ENCODE measurements around the gene ANKFY1. TPM values are rescaled to one million over a fixed set of nuclear protein-coding genes. Genes with fewer than 3 reads are reported as not detected.
A peak's percentile ranks its signal among the peaks of the same experiment; 100 is the strongest.
"Not testable (repeated sequence)": the region's sequence is repeated elsewhere in the genome, so short reads cannot be mapped to it uniquely, and the experiment has no call there.

The ANKFY1 gene
- total RNA-seq, 1 donor from 2014 or later, result 64.5 TPM

DNA sequence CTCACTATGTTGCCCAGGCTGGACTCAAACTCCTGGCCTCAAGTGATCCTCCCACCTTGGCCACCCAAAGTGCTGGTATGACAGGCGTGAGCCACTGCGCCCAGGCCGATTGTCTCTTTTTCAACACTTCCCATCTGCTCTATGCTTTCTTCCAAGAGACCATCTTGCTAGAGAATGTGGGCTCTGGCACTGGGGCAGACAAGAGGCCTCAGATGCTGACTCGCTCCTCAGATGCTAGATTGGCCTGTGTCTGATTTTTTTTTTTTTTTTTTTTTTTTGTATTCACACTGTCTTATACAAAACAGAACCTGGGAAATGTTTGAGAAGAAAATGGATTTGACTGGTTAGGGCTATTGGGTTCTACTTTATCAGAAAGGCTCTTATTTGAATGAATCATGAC, 62.6 kb downstream of the ANKFY1 start:
- peaks cover 30% of the 10 kb centered on the region for H3K36me3 Mint-ChIP-seq
- no peaks in the 10 kb centered on the region for H3K27me3 Mint-ChIP-seq (ENCODE audit: low read depth)

DNA sequence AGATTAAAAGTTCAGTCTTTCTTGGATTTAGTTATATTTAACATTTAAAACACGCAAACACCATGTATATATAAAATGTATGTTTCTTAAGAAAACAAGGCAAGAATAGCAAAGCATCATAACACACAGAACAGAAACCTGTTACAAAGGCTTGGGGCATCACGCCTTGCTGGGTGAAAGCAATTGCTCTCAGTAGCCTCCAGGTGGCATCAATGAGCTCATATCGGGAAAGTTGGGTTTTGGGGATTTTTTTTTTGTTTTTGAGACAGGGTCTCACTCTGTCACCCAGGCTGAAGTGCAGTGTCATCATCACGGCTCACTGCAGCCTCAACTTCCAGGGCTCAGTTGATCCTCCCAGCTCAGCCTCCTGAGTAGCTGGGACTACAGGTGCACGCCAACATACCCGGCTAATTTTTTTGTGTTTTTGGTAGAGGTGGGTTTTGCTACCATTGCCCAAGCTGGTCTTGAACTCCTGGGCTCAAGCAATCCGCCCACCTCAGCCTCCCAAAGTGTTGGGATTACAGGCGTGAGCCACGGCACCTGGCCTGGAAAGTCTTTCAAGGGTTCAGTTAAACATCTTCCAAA, 63.9 kb downstream of the ANKFY1 start:
- peaks cover 29% of the 10 kb centered on the region for H3K36me3 Mint-ChIP-seq
- H3K27ac Mint-ChIP-seq, result no peak overlapping the region
- H3K9me3 Mint-ChIP-seq, result no peaks in the 10 kb centered on the region
- peak; percentile 57 for TF ChIP-seq CTCF (IDR thresholded peaks at IDR 0.05; ENCODE audit: unreplicated experiment)
- no peaks in the 10 kb centered on the region for H3K4me1 Mint-ChIP-seq
- H3K27me3 Mint-ChIP-seq (ENCODE audit: low read depth), result no peaks in the 10 kb centered on the region
- DNase-seq (ENCODE audit: low spot score in 2 of 2, unreplicated experiment in 2 of 2), result no peak
- no peak overlapping the region for H3K4me3 Mint-ChIP-seq

More for the DNA sequence above, 62.6 kb downstream of the ANKFY1 start:
- Mint-ChIP-seq H3K4me3 (no peak overlapping the region), H3K9me3 (no peaks in the 10 kb centered on the region), H3K4me1 (no peaks in the 10 kb centered on the region), H3K27ac (no peak overlapping the region)
- TF ChIP-seq CTCF (IDR thresholded peaks at IDR 0.05; ENCODE audit: unreplicated experiment), result no peak
- DNase-seq (ENCODE audit: low spot score in 2 of 2, unreplicated experiment in 2 of 2), result no peak

DNA sequence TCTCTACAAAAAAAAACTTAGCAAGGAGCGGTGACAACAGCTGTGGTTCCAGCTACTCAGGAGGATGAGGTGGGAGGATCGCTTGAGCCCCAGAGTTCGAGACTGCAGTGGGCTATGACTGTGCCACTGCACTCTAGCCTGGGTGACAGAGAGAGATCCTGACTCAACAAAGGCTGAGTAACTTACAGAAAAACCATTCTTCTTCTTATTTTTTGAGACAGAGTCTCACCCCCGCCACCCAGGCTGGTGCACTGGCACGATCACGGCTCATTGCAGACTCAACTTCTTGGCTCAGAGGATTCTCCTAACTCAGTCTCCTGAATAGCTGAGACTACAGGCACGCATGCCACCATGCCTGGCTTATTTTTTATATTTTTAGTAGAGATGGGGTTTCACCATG, 64.8 kb downstream of the ANKFY1 start:
- TF ChIP-seq CTCF (IDR thresholded peaks at IDR 0.05; ENCODE audit: unreplicated experiment), result no peak
- DNase-seq (ENCODE audit: low spot score in 2 of 2, unreplicated experiment in 2 of 2), result no peak
- no peaks in the 10 kb centered on the region for H3K4me1 Mint-ChIP-seq
- peaks cover 26% of the 10 kb centered on the region for H3K36me3 Mint-ChIP-seq
- H3K27ac Mint-ChIP-seq, result no peak overlapping the region
- H3K9me3 Mint-ChIP-seq, result no peaks in the 10 kb centered on the region
- no peak overlapping the region for H3K4me3 Mint-ChIP-seq
- no peaks in the 10 kb centered on the region for H3K27me3 Mint-ChIP-seq (ENCODE audit: low read depth)

DNA sequence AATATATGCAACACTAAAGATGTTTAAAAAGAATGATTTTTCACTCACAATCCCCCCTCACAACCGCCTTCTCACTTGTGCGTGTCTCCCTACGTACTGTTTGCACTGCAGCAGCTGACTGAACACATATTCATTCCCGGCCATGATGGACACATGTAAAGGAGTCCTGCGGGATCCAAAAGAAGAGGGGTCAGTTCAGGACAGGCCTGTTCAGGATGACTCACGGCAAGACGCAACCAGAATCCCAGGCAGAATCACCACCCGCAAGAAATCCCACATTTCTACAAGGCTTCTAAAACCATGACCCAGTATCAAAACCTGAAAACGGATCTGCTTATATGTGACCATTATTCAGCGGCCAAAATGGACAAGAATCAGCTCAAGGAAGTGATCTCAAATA, 68.5 kb downstream of the ANKFY1 start:
- DNase-seq (ENCODE audit: low spot score in 2 of 2, unreplicated experiment in 2 of 2), result no peak
- peaks cover 26% of the 10 kb centered on the region for H3K36me3 Mint-ChIP-seq
- H3K27ac Mint-ChIP-seq, result no peak overlapping the region
- TF ChIP-seq CTCF (IDR thresholded peaks at IDR 0.05; ENCODE audit: unreplicated experiment), result no peak
- no peak overlapping the region for H3K4me3 Mint-ChIP-seq
- H3K9me3 Mint-ChIP-seq, result no peaks in the 10 kb centered on the region
- no peaks in the 10 kb centered on the region for H3K27me3 Mint-ChIP-seq (ENCODE audit: low read depth)
- no peaks in the 10 kb centered on the region for H3K4me1 Mint-ChIP-seq

DNA sequence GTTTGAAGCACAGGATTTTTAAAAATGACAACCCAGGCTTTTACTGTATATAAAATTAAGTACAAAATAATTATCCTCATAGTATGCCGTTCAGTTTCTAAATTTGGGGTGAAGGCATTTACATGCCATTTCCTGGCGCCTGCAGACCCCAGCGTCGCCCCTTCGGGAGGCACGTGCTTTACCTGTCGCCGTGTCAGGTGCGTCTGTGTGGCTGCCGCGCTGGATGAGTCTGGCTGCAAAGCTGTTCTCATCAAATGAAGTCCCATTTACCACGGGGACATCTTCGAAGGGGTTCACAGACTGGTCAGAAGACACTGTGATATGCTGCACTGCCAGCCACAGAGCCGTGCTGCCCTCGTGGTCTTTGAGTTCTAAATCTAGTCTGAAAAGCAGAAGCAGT, 69.0 kb downstream of the ANKFY1 start:
- Mint-ChIP-seq H3K4me1 (no peaks in the 10 kb centered on the region), H3K27ac (no peak overlapping the region), H3K27me3 (ENCODE audit: low read depth) (no peaks in the 10 kb centered on the region), H3K36me3 (peaks cover 27% of the 10 kb centered on the region), H3K4me3 (no peak overlapping the region), H3K9me3 (no peaks in the 10 kb centered on the region)
- no peak for DNase-seq (ENCODE audit: low spot score in 2 of 2, unreplicated experiment in 2 of 2)
- TF ChIP-seq CTCF (IDR thresholded peaks at IDR 0.05; ENCODE audit: unreplicated experiment), result no peak

DNA sequence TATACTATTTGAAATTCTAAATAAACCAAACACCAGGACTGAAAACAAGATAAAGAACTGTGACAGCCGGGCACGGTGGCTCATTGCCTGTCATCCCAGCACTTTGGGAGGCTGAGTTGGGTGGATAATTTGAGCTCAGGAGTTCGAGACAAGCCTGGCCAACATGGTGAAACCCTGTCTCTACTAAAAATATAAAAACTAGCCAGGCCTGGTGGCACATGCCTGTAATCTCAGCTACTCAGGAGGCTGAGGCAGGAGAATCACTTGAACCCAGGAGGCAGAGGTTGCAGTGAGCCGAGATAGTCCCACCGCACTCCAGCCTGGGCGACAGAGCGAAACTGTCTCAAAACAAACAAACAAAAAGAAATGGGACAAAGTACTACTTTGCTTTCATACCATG, 73.0 kb downstream of the ANKFY1 start:
- Mint-ChIP-seq H3K4me1 (peaks cover 17% of the 10 kb centered on the region), H3K36me3 (peaks cover 21% of the 10 kb centered on the region)
- not testable (repeated sequence) for H3K9me3 Mint-ChIP-seq; H3K4me3 Mint-ChIP-seq; DNase-seq (ENCODE audit: low spot score in 2 of 2, unreplicated experiment in 2 of 2); H3K27ac Mint-ChIP-seq; H3K27me3 Mint-ChIP-seq (ENCODE audit: low read depth)
